ENCODE data around the gene GLRX3. TPM values are rescaled to one million over a fixed set of nuclear protein-coding genes. Genes with fewer than 3 reads are reported as not detected.

GLRX3 gene
- total and polyA plus RNA-seq, 2 of the 13 experiments (the other 11 are each of a cell fraction or from before 2014, with no cell fraction given), result 91.4 to 135 TPM

DNA sequence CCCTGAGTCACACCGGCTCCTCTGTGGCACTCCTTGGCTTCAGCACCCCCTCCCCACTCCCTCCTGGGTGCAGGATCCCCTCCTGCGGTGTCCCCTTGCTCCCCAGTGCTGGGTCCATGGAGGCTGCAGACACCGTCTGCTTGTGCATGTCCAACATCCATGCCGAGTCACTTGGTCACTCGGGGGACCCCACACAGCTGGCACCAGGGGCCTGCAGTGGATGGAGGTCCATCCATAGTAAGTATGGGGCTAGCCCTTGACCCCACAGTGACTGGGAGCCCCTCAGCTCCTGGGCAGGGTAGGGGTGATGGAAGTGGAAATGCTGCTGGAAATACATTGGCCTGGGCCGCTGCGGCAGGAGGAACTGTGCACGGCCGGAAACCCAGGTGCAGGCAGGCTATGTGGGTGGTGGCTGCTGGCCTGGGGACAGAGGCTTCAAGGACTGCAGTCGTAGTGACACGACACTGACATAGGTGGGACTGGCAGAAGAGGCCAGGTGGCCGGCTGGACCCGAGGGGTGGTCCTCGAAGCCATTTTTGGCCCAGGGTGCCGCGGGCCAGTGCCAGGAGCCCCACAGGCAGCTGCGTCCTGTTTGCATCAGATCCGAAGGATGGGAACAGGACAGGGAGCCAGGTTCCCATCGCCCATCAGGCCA is 58.9 kb downstream of the GLRX3 start:
- intact Hi-C loops (cut with micrococcal nuclease; ENCODE audit: unreplicated experiment), result no loop called here

DNA sequence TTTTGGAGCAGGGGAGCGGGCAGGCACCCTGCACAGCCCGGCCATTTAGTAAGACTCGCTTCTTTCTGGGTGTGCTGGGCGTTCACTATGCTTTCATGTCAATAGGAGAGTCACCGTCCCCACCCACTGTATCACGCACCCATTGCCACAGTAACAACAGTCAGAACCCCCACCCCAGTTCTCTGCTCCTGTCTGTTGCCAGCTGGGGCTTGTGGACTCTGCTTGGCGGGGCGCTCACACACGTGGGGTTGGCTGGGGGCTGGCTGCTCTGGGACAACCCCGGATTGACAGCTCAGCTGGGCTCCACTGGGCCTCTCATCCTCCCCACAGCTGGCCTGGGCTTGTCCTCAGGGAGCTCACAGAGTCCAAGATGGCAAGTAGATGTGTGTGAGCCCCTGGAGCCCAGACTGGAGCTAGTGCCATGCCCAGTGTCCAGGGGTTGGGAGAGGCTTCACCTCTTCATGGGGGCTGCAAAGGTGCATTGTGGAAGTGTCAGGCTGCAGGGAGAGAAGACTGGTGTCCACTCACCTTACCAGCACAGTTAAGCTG is 59.6 kb downstream of the GLRX3 start:
- Histone ChIP-seq H4K20me1 (ENCODE audit: insufficient read depth, low read length) (0 out of 2 replicates have a peak, but pooled peaks cover 2% of the 10 kb centered on the region), H3K9ac (ENCODE audit: insufficient read depth, low read depth, low read length) (no peak overlapping the region), H3K27ac (ENCODE audit: extremely low read length, insufficient read depth, low read length) (no peak overlapping the region), H3K9me3 (ENCODE audit: low read length) (no peaks in the 10 kb centered on the region), H3K27me3 (ENCODE audit: control insufficient read depth in 1 of 2, insufficient read depth in 2 of 2, low read length in 2 of 2) (no peaks in the 10 kb centered on the region), H3K4me3 (replicated peaks in 1 of 3; ENCODE audit: insufficient read depth in 1 of 3, low read depth in 2 of 3, low read length in 3 of 3) (no peak overlapping the region), H3K4me1 (ENCODE audit: insufficient read depth, low read length) (no peaks in the 10 kb centered on the region), H3K79me2 (ENCODE audit: insufficient read depth, low read length) (no peaks in the 10 kb centered on the region), H3K4me2 (ENCODE audit: low read depth, low read length) (no peak overlapping the region), H2AFZ (ENCODE audit: low read length) (no peak overlapping the region), H3K36me3 (replicated peaks in 1 of 2; ENCODE audit: control insufficient read depth in 1 of 2, insufficient read depth in 2 of 2, low read length in 2 of 2) (no peaks in the 10 kb centered on the region)
- no peak for ATAC-seq
- no peak for FAIRE-seq
- DNase-seq (ENCODE audit: low spot score), result no peak
- POLR2A ChIA-PET, result no interaction called here
- in situ Hi-C loops (cut with HindIII; ENCODE audit: extremely low pct_ligation_motif_present, low pct_unique_long_range_greater_than_20kb) (loop anchor here (25.0 kb wide), 1 partner anchor 1691 kb away; no protein-coding TSS in a partner anchor), intact Hi-C loops (cut with micrococcal nuclease; ENCODE audit: unreplicated experiment) (no loop called here)
- no TSS peak for BruUV-seq (replicated peaks)
- TF ChIP-seq NFYB (CRISPR knock-in tag; IDR thresholded peaks at IDR 0.05), result no peak
- TF ChIP-seq ZNF230 (CRISPR knock-in tag; IDR thresholded peaks at IDR 0.05), result no peak
- TF ChIP-seq HDAC1 (CRISPR knock-in tag; IDR thresholded peaks at IDR 0.05), result no peak
- TF ChIP-seq MEF2D (CRISPR knock-in tag; IDR thresholded peaks at IDR 0.05), result no peak
- TF ChIP-seq SUZ12 (IDR thresholded peaks at IDR 0.05; ENCODE audit: low read depth, low read length), result no peak
- TF ChIP-seq ZNF605 (CRISPR knock-in tag; IDR thresholded peaks at IDR 0.05), result no peak
- no peak for TF ChIP-seq GFI1 (CRISPR knock-in tag; IDR thresholded peaks at IDR 0.05; ENCODE audit: borderline replicate concordance)
- TF ChIP-seq, protein P1, sequence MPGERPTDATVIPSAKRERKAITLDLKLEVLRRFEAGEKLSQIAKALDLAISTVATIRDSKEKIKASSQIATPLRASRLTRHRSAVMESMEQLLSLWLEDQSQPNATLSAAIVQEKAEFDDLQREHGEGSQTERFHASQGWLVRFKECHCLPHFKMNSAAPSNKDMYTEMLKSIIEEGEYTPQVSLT (CRISPR knock-in tag; IDR thresholded peaks at IDR 0.05; ENCODE audit: borderline replicate concordance, low read depth), result no peak
- no peak for TF ChIP-seq ZNF550 (CRISPR knock-in tag; IDR thresholded peaks at IDR 0.05; ENCODE audit: borderline replicate concordance)
- 79% methylated on average over 7 of the region's 10 CpGs for WGBS (ENCODE audit: low lambda C conversion rate)
- CTCF ChIA-PET (ENCODE audit: low intra/inter-chr PET ratio, low total read pairs), result no interaction called here

More for the DNA sequence above, 58.9 kb downstream of the GLRX3 start:
- Histone ChIP-seq H2AFZ (ENCODE audit: low read length) (no peak overlapping the region), H3K9ac (ENCODE audit: insufficient read depth, low read depth, low read length) (no peak overlapping the region), H3K27me3 (ENCODE audit: control insufficient read depth in 1 of 2, insufficient read depth in 2 of 2, low read length in 2 of 2) (no peaks in the 10 kb centered on the region), H3K9me3 (ENCODE audit: low read length) (no peaks in the 10 kb centered on the region), H3K4me3 (replicated peaks in 1 of 3; ENCODE audit: insufficient read depth in 1 of 3, low read depth in 2 of 3, low read length in 3 of 3) (no peak overlapping the region), H3K4me2 (ENCODE audit: low read depth, low read length) (no peak overlapping the region), H4K20me1 (ENCODE audit: insufficient read depth, low read length) (no peaks in the 10 kb centered on the region), H3K36me3 (replicated peaks in 1 of 2; ENCODE audit: control insufficient read depth in 1 of 2, insufficient read depth in 2 of 2, low read length in 2 of 2) (no peaks in the 10 kb centered on the region), H3K79me2 (ENCODE audit: insufficient read depth, low read length) (no peaks in the 10 kb centered on the region), H3K4me1 (ENCODE audit: insufficient read depth, low read length) (no peaks in the 10 kb centered on the region), H3K27ac (ENCODE audit: extremely low read length, insufficient read depth, low read length) (no peak overlapping the region)
- ChIA-PET POLR2A (no interaction called here), CTCF (ENCODE audit: low intra/inter-chr PET ratio, low total read pairs) (no interaction called here)
- ATAC-seq (no peak), DNase-seq (ENCODE audit: low spot score) (no peak), FAIRE-seq (no peak)
- TF ChIP-seq AKAP8 (CRISPR knock-in tag; IDR thresholded peaks at IDR 0.05) (0 out of 2 replicates have a peak, but pooled peaks have one; percentile 23), CC2D1A (CRISPR knock-in tag; IDR thresholded peaks at IDR 0.05) (no peak), AGO2 (optimal IDR thresholded peaks at IDR 0.05; ENCODE audit: low read depth, low read length) (peak; percentile 58)
- 91% methylated on average over 10 of the region's 19 CpGs for WGBS (ENCODE audit: low lambda C conversion rate)
- in situ Hi-C loops (cut with HindIII; ENCODE audit: extremely low pct_ligation_motif_present, low pct_unique_long_range_greater_than_20kb), result loop anchor here (25.0 kb wide), 1 partner anchor 1692 kb away; no protein-coding TSS in a partner anchor
- BruUV-seq (replicated peaks), result no TSS peak

All from HepG2 (cell line).